Stimulated activated CD8-positive, alpha-beta memory T cell treated with anti-CD3 and anti-CD28 coated beads, Interleukin-7, amount 100 ng/mL, for 24 hours (primary cell): ENCODE data around the gene PRIMPOL.
"Not testable (repeated sequence)": the region's sequence is repeated elsewhere in the genome, so short reads cannot be mapped to it uniquely, and the experiment has no call there.

Experiments used
- DNase-seq: peaks from one replicate; pipeline ENCODE4 v3.0.0-alpha.2; 2020; ENCODE audit warnings: low read depth

The PRIMPOL gene

GRCh38 chr4:184636897-184637296, 12.6 kb upstream of the PRIMPOL start:
- no peak for DNase-seq

- no peak for DNase-seq
These were observed 8.5 kb upstream of the PRIMPOL start for GRCh38 chr4:184641022-184641421.

- no peak for DNase-seq
These were observed 8.1 kb upstream of the PRIMPOL start for GRCh38 chr4:184641451-184641850.

- no peak for DNase-seq
These were observed 5.8 kb upstream of the PRIMPOL start for GRCh38 chr4:184643731-184644130.

GRCh38 chr4:184644553-184645307, 4.8 kb upstream of the PRIMPOL start:
- no peak for DNase-seq

- DNase-seq, result no peak
These were observed 3.5 kb upstream of the PRIMPOL start for GRCh38 chr4:184645904-184646610.

- no peak for DNase-seq
These were observed 2.1 kb upstream of the PRIMPOL start for GRCh38 chr4:184647266-184648053.

- DNase-seq, result no peak
These were observed 1.6 kb upstream of the PRIMPOL start for GRCh38 chr4:184648054-184648312.

GRCh38 chr4:184648313-184649025, 1.1 kb upstream of the PRIMPOL start:
- no peak for DNase-seq

- no peak for DNase-seq
These were observed 675 bp downstream of the PRIMPOL start for GRCh38 chr4:184649971-184650855.

- DNase-seq, result no peak
These were observed 2.4 kb downstream of the PRIMPOL start for GRCh38 chr4:184651899-184652298.

- DNase-seq, result not testable (repeated sequence)
These were observed 3.1 kb downstream of the PRIMPOL start for GRCh38 chr4:184652681-184653080.

GRCh38 chr4:184653650-184654049, 4.1 kb downstream of the PRIMPOL start:
- no peak for DNase-seq

GRCh38 chr4:184655889-184656869, 6.6 kb downstream of the PRIMPOL start:
- DNase-seq, result no peak

GRCh38 chr4:184657144-184657543, 7.6 kb downstream of the PRIMPOL start:
- no peak for DNase-seq

- not testable (repeated sequence) for DNase-seq
These were observed 8.3 kb downstream of the PRIMPOL start for GRCh38 chr4:184657820-184658219.

- no peak for DNase-seq
These were observed 11.4 kb downstream of the PRIMPOL start for GRCh38 chr4:184660978-184661377.

- DNase-seq, result no peak
These were observed 12.7 kb downstream of the PRIMPOL start for GRCh38 chr4:184662236-184662635.

- no peak for DNase-seq
These were observed 15.1 kb downstream of the PRIMPOL start for GRCh38 chr4:184664445-184665210.
